Loucy (cell line): ENCODE data around the gene ANGPTL5.

Source experiments
- H2AFZ ChIP-seq: fragments of 200-600 bp; sonication (generic); 2 replicates; pipeline ENCODE4 v1.6.0; 2016; ENCODE audit warnings: antibody characterized with exemption, mild to moderate bottlenecking, low read length, moderate library complexity
- H3F3A ChIP-seq: fragments of 200-600 bp; 2 replicates; pipeline ENCODE4 v1.6.0; 2016; ENCODE audit warnings: antibody characterized with exemption, low read depth, mild to moderate bottlenecking
- H3K27me3 ChIP-seq: fragments of 200-600 bp; sonication (generic); 2 replicates; pipeline ENCODE4 v1.6.1; 2014; ENCODE audit warnings: low read length, mild to moderate bottlenecking; ENCODE audit not compliant: insufficient read depth, poor library complexity, severe bottlenecking
- H3K36me3 ChIP-seq: fragments of 200-600 bp; sonication (generic); 2 replicates; pipeline ENCODE4 v1.6.1; 2016; ENCODE audit warnings: low read length; ENCODE audit not compliant: insufficient read depth
- H3K4me1 ChIP-seq: fragments of 200-600 bp; sonication (generic); 2 replicates; pipeline ENCODE4 v1.5.1; 2014; ENCODE audit warnings: low read length, mild to moderate bottlenecking; ENCODE audit not compliant: insufficient read depth, poor library complexity, severe bottlenecking
- H3K4me2 ChIP-seq: fragments of 200-600 bp; sonication (generic); 2 replicates; pipeline ENCODE4 v1.6.0; 2014; ENCODE audit warnings: antibody characterized with exemption, low read length, low read depth, mild to moderate bottlenecking; ENCODE audit not compliant: poor library complexity, severe bottlenecking
- H3K4me3 ChIP-seq: fragments of 200-600 bp; sonication (generic); 2 replicates; pipeline ENCODE4 v1.5.1; 2014; ENCODE audit warnings: low read length, mild to moderate bottlenecking, mixed read lengths; ENCODE audit not compliant: poor library complexity, severe bottlenecking
- H3K79me2 ChIP-seq: fragments of 200-600 bp; sonication (generic); 2 replicates; pipeline ENCODE4 v1.6.1; 2014; ENCODE audit warnings: low read length; ENCODE audit not compliant: insufficient read depth
- H3K9ac ChIP-seq: fragments of 200-600 bp; sonication (generic); 2 replicates; pipeline ENCODE4 v1.6.0; 2014; ENCODE audit warnings: mild to moderate bottlenecking, low read depth, low read length, moderate library complexity; ENCODE audit not compliant: poor library complexity, severe bottlenecking
- H3K9me2 ChIP-seq: fragments of 200-600 bp; sonication (generic); replicated peaks from 2 replicates; pipeline ENCODE4 v1.6.1; 2016; ENCODE audit warnings: low read depth, low read length, mixed read lengths
- H3K9me3 ChIP-seq: fragments of 200-600 bp; sonication (generic); 2 replicates; pipeline ENCODE4 v1.6.1; 2014; ENCODE audit warnings: mild to moderate bottlenecking, antibody characterized with exemption, low read length, low read depth; ENCODE audit not compliant: insufficient read depth
- H4K20me1 ChIP-seq: fragments of 200-600 bp; sonication (generic); 2 replicates; pipeline ENCODE4 v1.6.0; 2014; ENCODE audit warnings: antibody characterized with exemption, low read length, mild to moderate bottlenecking; ENCODE audit not compliant: insufficient read depth, poor library complexity, severe bottlenecking
- EZH2phosphoT487 ChIP-seq: fragments of 200-600 bp; IDR thresholded peaks from 2 replicates; pipeline ENCODE4 v1.6.1; 2018; ENCODE audit warnings: antibody characterized with exemption, mild to moderate bottlenecking, moderate library complexity, borderline replicate concordance
- TF ChIP-seq, protein P1 (sequence below): fragments of 200-600 bp; sonication (generic); conservative IDR thresholded peaks from 2 replicates; pipeline ENCODE4 v1.5.1; 2014; ENCODE audit warnings: mild to moderate bottlenecking, antibody characterized with exemption, low read length

ANGPTL5 gene

DNA sequence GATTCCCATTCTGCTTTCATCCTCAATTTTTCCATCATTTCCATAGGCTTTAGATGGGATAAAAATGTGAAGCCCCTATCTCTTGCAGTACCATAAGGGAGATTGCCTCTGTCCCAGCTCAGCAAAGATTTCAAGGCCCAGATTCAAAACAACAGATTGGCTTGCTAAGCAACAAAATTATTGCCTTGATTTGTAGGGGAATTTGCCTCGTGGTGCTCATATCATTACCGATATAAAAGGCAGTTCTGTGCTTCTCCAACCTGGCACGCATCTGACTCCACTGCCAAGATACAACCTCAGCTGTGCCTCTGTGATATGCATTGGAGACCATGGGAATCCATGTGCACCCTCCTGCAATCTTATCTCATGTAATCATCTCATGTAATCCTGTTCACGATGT is 26.6 kb downstream of the ANGPTL5 start:
- no peaks in the 10 kb centered on the region for H4K20me1 ChIP-seq
- no peaks in the 10 kb centered on the region for H3F3A ChIP-seq
- H3K4me3 ChIP-seq, result no peak overlapping the region
- no peak overlapping the region for H3K9ac ChIP-seq
- H3K79me2 ChIP-seq, result no peaks in the 10 kb centered on the region
- H2AFZ ChIP-seq, result no peak overlapping the region
- no peaks in the 10 kb centered on the region for H3K9me2 ChIP-seq
- H3K9me3 ChIP-seq, result no peaks in the 10 kb centered on the region
- H3K27me3 ChIP-seq, result no peaks in the 10 kb centered on the region
- no peaks in the 10 kb centered on the region for H3K36me3 ChIP-seq
- no peak overlapping the region for H3K4me2 ChIP-seq
- no peak for TF ChIP-seq EZH2phosphoT487
- TF ChIP-seq, protein P1, sequence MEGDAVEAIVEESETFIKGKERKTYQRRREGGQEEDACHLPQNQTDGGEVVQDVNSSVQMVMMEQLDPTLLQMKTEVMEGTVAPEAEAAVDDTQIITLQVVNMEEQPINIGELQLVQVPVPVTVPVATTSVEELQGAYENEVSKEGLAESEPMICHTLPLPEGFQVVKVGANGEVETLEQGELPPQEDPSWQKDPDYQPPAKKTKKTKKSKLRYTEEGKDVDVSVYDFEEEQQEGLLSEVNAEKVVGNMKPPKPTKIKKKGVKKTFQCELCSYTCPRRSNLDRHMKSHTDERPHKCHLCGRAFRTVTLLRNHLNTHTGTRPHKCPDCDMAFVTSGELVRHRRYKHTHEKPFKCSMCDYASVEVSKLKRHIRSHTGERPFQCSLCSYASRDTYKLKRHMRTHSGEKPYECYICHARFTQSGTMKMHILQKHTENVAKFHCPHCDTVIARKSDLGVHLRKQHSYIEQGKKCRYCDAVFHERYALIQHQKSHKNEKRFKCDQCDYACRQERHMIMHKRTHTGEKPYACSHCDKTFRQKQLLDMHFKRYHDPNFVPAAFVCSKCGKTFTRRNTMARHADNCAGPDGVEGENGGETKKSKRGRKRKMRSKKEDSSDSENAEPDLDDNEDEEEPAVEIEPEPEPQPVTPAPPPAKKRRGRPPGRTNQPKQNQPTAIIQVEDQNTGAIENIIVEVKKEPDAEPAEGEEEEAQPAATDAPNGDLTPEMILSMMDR, result no peak
- H3K4me1 ChIP-seq, result no peaks in the 10 kb centered on the region

DNA sequence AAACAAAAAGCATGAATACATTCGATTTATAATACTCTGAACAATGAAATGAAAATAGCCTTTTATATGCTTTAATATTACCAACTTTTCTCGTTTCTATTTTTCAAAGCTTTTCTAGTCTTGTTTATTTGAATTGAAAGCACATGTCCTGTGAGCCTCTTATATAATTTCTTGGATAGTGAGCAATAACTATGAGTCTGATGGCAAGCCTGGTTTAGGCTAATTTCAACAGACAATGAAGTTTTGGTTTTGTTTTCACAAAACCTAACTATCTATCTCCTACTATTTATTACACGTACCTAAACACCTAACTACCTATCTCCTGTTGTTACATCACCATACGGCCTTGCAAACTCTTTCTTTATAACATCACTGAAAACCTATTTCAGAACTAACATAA is 30.7 kb downstream of the ANGPTL5 start:
- Histone ChIP-seq H3K79me2 (no peaks in the 10 kb centered on the region), H3F3A (no peaks in the 10 kb centered on the region), H2AFZ (no peak overlapping the region), H3K4me2 (no peak overlapping the region), H3K4me1 (no peaks in the 10 kb centered on the region), H3K9ac (no peak overlapping the region), H3K9me3 (no peaks in the 10 kb centered on the region), H3K36me3 (no peaks in the 10 kb centered on the region), H3K4me3 (no peak overlapping the region), H3K27me3 (no peaks in the 10 kb centered on the region), H3K9me2 (no peaks in the 10 kb centered on the region), H4K20me1 (no peaks in the 10 kb centered on the region)
- TF ChIP-seq, protein P1, result no peak
- no peak for TF ChIP-seq EZH2phosphoT487

DNA sequence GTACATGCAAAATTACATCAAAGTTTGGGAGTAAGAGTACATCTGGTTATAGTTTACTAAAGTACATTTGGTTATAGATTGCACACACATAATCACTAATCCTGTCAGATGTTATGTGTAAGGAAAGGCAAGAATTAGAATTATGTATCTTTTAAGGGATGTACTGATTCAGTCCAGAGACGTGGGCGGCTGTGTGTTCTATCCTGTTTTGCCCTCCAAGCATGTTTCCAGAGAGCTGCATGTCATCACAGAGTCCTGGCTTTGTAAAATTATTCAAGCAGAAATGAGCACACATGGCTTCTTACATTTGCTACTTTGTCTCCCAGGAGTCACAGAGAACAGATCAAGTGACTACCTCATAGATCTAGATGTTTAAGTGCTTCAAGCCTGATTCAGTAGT is 34.7 kb downstream of the ANGPTL5 start:
- Histone ChIP-seq H2AFZ (no peak overlapping the region), H3K4me3 (no peak overlapping the region), H3K9me2 (no peaks in the 10 kb centered on the region), H4K20me1 (no peaks in the 10 kb centered on the region), H3K9me3 (no peaks in the 10 kb centered on the region), H3K4me1 (no peaks in the 10 kb centered on the region), H3F3A (no peaks in the 10 kb centered on the region), H3K79me2 (no peaks in the 10 kb centered on the region), H3K9ac (no peak overlapping the region), H3K4me2 (no peak overlapping the region), H3K27me3 (no peaks in the 10 kb centered on the region), H3K36me3 (no peaks in the 10 kb centered on the region)
- TF ChIP-seq, protein P1, result no peak
- TF ChIP-seq EZH2phosphoT487, result no peak
